GM19324 (cell line): ENCODE data around the gene UNC13A.

ENCODE experiments used
- ATAC-seq: cut with Tn5 transposase; IDR thresholded peaks from one replicate; pipeline ENCODE4 v1.9.1; 2021; ENCODE audit warnings: mild to moderate bottlenecking, moderate library complexity; ENCODE audit not compliant: unreplicated experiment, low FRiP score

UNC13A gene

GRCh38 chr19:17673937-17674799 lies 14.0 kb downstream of the UNC13A start:
- ATAC-seq: no peak

- no peak for ATAC-seq
Observed at GRCh38 chr19:17671906-17672305, 16.2 kb downstream of the UNC13A start.

GRCh38 chr19:17669419-17669818 lies 18.7 kb downstream of the UNC13A start:
- no peak for ATAC-seq

GRCh38 chr19:17665058-17665457 lies 23.1 kb downstream of the UNC13A start:
- ATAC-seq: no peak

GRCh38 chr19:17659996-17660395 lies 28.2 kb downstream of the UNC13A start:
- ATAC-seq: no peak

- no peak for ATAC-seq
Observed at GRCh38 chr19:17658666-17659065, 29.5 kb downstream of the UNC13A start.

GRCh38 chr19:17658240-17658639 lies 29.9 kb downstream of the UNC13A start:
- no peak for ATAC-seq

- no peak for ATAC-seq
Observed at GRCh38 chr19:17656970-17657369, 31.2 kb downstream of the UNC13A start.

GRCh38 chr19:17655751-17656472 lies 32.2 kb downstream of the UNC13A start:
- no peak for ATAC-seq

GRCh38 chr19:17654993-17655392 lies 33.2 kb downstream of the UNC13A start:
- no peak for ATAC-seq

GRCh38 chr19:17652627-17653026 lies 35.5 kb downstream of the UNC13A start:
- no peak for ATAC-seq

GRCh38 chr19:17648786-17649185 lies 39.4 kb downstream of the UNC13A start:
- no peak for ATAC-seq

GRCh38 chr19:17648097-17648660 lies 40.0 kb downstream of the UNC13A start:
- no peak for ATAC-seq

GRCh38 chr19:17647071-17648020 lies 40.8 kb downstream of the UNC13A start:
- ATAC-seq: no peak

- no peak for ATAC-seq
Observed at GRCh38 chr19:17646441-17646840, 41.7 kb downstream of the UNC13A start.

GRCh38 chr19:17645339-17645963 lies 42.7 kb downstream of the UNC13A start:
- ATAC-seq: no peak

- no peak for ATAC-seq
Observed at GRCh38 chr19:17642656-17643055, 45.5 kb downstream of the UNC13A start.

GRCh38 chr19:17641846-17642245 lies 46.3 kb downstream of the UNC13A start:
- no peak for ATAC-seq

GRCh38 chr19:17641181-17641580 lies 47.0 kb downstream of the UNC13A start:
- ATAC-seq: no peak

GRCh38 chr19:17633700-17634099 lies 54.5 kb downstream of the UNC13A start:
- no peak for ATAC-seq
